ENCODE data around the gene SLC35B3. TPM values are rescaled to one million over a fixed set of nuclear protein-coding genes. Genes with fewer than 3 reads are reported as not detected.

The SLC35B3 gene
- total and polyA plus RNA-seq, 12 donors, result 8.2 to 19.8 (median 13.1) TPM

DNA sequence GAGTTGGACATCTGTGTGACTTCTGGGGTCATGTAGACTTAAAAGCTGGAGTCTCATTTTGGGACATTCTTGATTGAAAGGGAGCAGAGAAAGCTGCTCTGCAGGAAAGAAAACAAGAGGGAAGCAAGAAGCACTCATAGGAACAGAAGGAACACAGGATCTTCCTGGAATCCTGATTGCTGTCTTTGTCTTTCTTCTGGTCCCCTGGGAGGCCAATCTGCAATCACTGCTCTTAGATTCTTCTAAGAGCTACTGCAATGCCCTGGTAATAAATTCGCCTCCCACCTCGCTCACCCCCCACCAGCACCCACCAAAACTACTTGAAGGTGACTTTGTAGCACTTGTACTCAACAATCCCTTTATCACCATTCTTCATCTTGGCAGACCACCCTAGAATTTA, 51.8 kb downstream of the SLC35B3 start:
- no peaks in the 10 kb centered on the region for H3K36me3 ChIP-seq (replicated peaks in 1 of 2)
- 41 to 76% (median 60%) methylated on average over 2 of the region's 2 CpGs for WGBS, 4 donors
- no peak for DNase-seq

DNA sequence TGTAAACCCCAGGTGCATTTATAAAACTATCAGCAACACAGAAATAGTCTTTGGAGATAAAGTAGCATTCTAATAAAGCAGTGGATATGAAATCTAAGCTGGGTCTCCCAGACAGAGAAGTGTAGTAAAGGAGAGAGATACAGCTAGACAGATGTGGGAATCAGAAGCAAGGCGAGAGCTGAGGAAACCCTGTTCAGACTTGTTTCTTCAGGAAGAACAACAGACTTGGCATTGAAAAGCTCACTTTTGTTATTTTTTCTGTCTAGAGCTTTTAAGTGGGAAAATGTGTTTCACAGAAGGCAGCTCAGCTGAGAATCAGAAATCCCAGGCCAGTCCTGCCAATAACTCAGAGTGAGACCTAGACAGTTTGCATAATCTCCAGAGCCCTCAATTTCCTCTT, 52.9 kb downstream of the SLC35B3 start:
- Histone ChIP-seq H3K27me3 (no peaks in the 10 kb centered on the region), H3K4me1 (replicated peaks in 1 of 2) (no peaks in the 10 kb centered on the region), H3K36me3 (replicated peaks in 1 of 2) (no peaks in the 10 kb centered on the region), H3K9me3 (replicated peaks in 1 of 3) (no peaks in the 10 kb centered on the region), H3K4me3 (no peak overlapping the region), H3K27ac (no peak overlapping the region)
- no peak for DNase-seq
- no peak for TF ChIP-seq POLR2A (IDR thresholded peaks at IDR 0.05)
- TF ChIP-seq, protein P1, sequence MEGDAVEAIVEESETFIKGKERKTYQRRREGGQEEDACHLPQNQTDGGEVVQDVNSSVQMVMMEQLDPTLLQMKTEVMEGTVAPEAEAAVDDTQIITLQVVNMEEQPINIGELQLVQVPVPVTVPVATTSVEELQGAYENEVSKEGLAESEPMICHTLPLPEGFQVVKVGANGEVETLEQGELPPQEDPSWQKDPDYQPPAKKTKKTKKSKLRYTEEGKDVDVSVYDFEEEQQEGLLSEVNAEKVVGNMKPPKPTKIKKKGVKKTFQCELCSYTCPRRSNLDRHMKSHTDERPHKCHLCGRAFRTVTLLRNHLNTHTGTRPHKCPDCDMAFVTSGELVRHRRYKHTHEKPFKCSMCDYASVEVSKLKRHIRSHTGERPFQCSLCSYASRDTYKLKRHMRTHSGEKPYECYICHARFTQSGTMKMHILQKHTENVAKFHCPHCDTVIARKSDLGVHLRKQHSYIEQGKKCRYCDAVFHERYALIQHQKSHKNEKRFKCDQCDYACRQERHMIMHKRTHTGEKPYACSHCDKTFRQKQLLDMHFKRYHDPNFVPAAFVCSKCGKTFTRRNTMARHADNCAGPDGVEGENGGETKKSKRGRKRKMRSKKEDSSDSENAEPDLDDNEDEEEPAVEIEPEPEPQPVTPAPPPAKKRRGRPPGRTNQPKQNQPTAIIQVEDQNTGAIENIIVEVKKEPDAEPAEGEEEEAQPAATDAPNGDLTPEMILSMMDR (IDR thresholded peaks at IDR 0.05), result no peak
- intact Hi-C loops (cut with DNase I), result no loop called here
- 50 to 55% (median 53%) methylated on average over 1 of the region's 1 CpG for WGBS, 4 donors

More for the DNA sequence above, 51.8 kb downstream of the SLC35B3 start:
- no peaks in the 10 kb centered on the region for H3K4me1 ChIP-seq (replicated peaks in 1 of 2)
- no peaks in the 10 kb centered on the region for H3K9me3 ChIP-seq (replicated peaks in 1 of 3)
- TF ChIP-seq POLR2A (IDR thresholded peaks at IDR 0.05), result no peak
- TF ChIP-seq, protein P1 (IDR thresholded peaks at IDR 0.05), result no peak
- H3K27me3 ChIP-seq, result no peaks in the 10 kb centered on the region
- no peak overlapping the region for H3K4me3 ChIP-seq
- intact Hi-C loops (cut with DNase I), result no loop called here
- no peak overlapping the region for H3K27ac ChIP-seq

DNA sequence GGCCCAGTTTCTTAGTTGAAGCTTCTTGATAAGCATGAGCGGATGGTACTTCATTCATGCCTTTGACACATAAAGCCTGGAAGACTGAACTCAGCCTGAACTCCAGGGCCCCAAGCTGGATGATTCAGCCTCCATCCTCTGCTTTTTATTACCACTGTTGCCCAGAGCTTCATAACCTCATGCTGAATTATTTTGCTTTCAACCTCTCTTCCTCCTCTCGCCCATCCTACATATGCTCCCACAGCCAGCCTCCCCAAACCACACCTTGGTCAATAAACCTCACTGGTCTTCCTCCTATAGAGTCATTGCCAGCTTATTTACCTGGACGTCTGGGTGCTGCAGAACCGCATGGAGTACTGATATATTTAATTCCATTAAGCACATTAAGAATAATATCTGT, 59.4 kb downstream of the SLC35B3 start:
- Histone ChIP-seq H3K36me3 (replicated peaks in 1 of 2) (no peaks in the 10 kb centered on the region), H3K4me1 (replicated peaks in 1 of 2) (no peaks in the 10 kb centered on the region), H3K9me3 (replicated peaks in 1 of 3) (no peaks in the 10 kb centered on the region), H3K27ac (no peak overlapping the region), H3K4me3 (no peak overlapping the region), H3K27me3 (no peaks in the 10 kb centered on the region)
- intact Hi-C loops (cut with DNase I), result no loop called here
- TF ChIP-seq, protein P1 (IDR thresholded peaks at IDR 0.05), result no peak
- WGBS, 4 donors, result 70 to 74% (median 72%) methylated on average over 4 of the region's 4 CpGs
- no peak for DNase-seq

All from adrenal gland (tissue), 12 donors.